Measurements from ENCODE around the gene LHFPL2. TPM values are rescaled to one million over a fixed set of nuclear protein-coding genes. Genes with fewer than 3 reads are reported as not detected.
"Not testable (repeated sequence)": the region's sequence is repeated elsewhere in the genome, so short reads cannot be mapped to it uniquely, and the experiment has no call there.

LHFPL2 gene
- total RNA-seq, 2 donors from 2014 or later = 46.5 to 59.1 TPM

- ATAC-seq (no peak), DNase-seq (no peak)
- intact Hi-C loops (cut with DNase I, micrococcal nuclease) = no loop called here
Observed at GRCh38 chr5:78669331-78669730, 20.8 kb upstream of the LHFPL2 start.

GRCh38 chr5:78667461-78668103 lies 19.0 kb upstream of the LHFPL2 start:
- intact Hi-C loops (cut with DNase I, micrococcal nuclease) = no loop called here
- ATAC-seq (no peak), DNase-seq (no peak)

GRCh38 chr5:78666975-78667374 lies 18.4 kb upstream of the LHFPL2 start:
- DNase-seq; ATAC-seq; intact Hi-C loops (cut with DNase I, micrococcal nuclease): not testable (repeated sequence)

GRCh38 chr5:78666041-78666444 lies 17.5 kb upstream of the LHFPL2 start:
- no peak for DNase-seq
- no peak for ATAC-seq
- intact Hi-C loops (cut with DNase I, micrococcal nuclease) = no loop called here

- intact Hi-C loops (cut with DNase I, micrococcal nuclease) = no loop called here
- DNase-seq = no peak
- no peak for ATAC-seq
Observed at GRCh38 chr5:78665534-78665933, 17.0 kb upstream of the LHFPL2 start.

GRCh38 chr5:78662323-78662722 lies 13.8 kb upstream of the LHFPL2 start:
- intact Hi-C loops (cut with DNase I, micrococcal nuclease) = no loop called here
- DNase-seq (no peak), ATAC-seq (no peak)

GRCh38 chr5:78661691-78662090 lies 13.1 kb upstream of the LHFPL2 start:
- intact Hi-C loops (cut with DNase I, micrococcal nuclease) = no loop called here
- DNase-seq (no peak), ATAC-seq (no peak)

- no peak for ATAC-seq
- DNase-seq = no peak
- intact Hi-C loops (cut with DNase I, micrococcal nuclease) = no loop called here
Observed at GRCh38 chr5:78661044-78661443, 12.5 kb upstream of the LHFPL2 start.

- intact Hi-C loops (cut with DNase I, micrococcal nuclease) = no loop called here
- no peak for ATAC-seq
- DNase-seq = no peak
Observed at GRCh38 chr5:78660401-78660800, 11.8 kb upstream of the LHFPL2 start.

GRCh38 chr5:78659714-78660113 lies 11.1 kb upstream of the LHFPL2 start:
- intact Hi-C loops (cut with DNase I, micrococcal nuclease) = no loop called here
- ATAC-seq (no peak), DNase-seq (no peak)

GRCh38 chr5:78659114-78659513 lies 10.5 kb upstream of the LHFPL2 start:
- ATAC-seq (no peak), DNase-seq (no peak)
- intact Hi-C loops (cut with DNase I, micrococcal nuclease) = no loop called here

GRCh38 chr5:78657201-78657600 lies 8.6 kb upstream of the LHFPL2 start:
- ATAC-seq (no peak), DNase-seq (no peak)
- intact Hi-C loops (cut with DNase I, micrococcal nuclease) = no loop called here

GRCh38 chr5:78655746-78656290 lies 7.2 kb upstream of the LHFPL2 start:
- intact Hi-C loops (cut with DNase I, micrococcal nuclease) = no loop called here
- ATAC-seq = no peak
- DNase-seq = no peak

GRCh38 chr5:78654386-78654785 lies 5.8 kb upstream of the LHFPL2 start:
- intact Hi-C loops (cut with DNase I, micrococcal nuclease) = no loop called here
- DNase-seq (no peak), ATAC-seq (no peak)

- ATAC-seq (peak; percentile 54), DNase-seq (no peak)
- intact Hi-C loops (cut with DNase I, micrococcal nuclease) = no loop called here
Observed at GRCh38 chr5:78653681-78654366, 5.3 kb upstream of the LHFPL2 start.

GRCh38 chr5:78653031-78653430 lies 4.5 kb upstream of the LHFPL2 start:
- no peak for DNase-seq
- intact Hi-C loops (cut with DNase I, micrococcal nuclease) = no loop called here
- ATAC-seq = no peak

- ATAC-seq = no peak
- intact Hi-C loops (cut with DNase I, micrococcal nuclease) = no loop called here
- no peak for DNase-seq
Observed at GRCh38 chr5:78651468-78651867, 2.9 kb upstream of the LHFPL2 start.

GRCh38 chr5:78650531-78650930 lies 2.0 kb upstream of the LHFPL2 start:
- DNase-seq = no peak
- intact Hi-C loops (cut with DNase I, micrococcal nuclease) = no loop called here
- no peak for ATAC-seq

GRCh38 chr5:78649861-78650496 lies 1.4 kb upstream of the LHFPL2 start:
- intact Hi-C loops (cut with DNase I, micrococcal nuclease) = no loop called here
- DNase-seq (no peak), ATAC-seq (no peak)

GRCh38 chr5:78649211-78649695 lies 681 bp upstream of the LHFPL2 start:
- intact Hi-C loops (cut with DNase I, micrococcal nuclease) = no loop called here
- DNase-seq (peak in 1 of 2 donors; percentile 41), ATAC-seq (peak; percentile 13)
